T-helper 1 cell (primary cell): ENCODE results near the gene ILF2.
"Not testable (repeated sequence)": the region's sequence is repeated elsewhere in the genome, so short reads cannot be mapped to it uniquely, and the experiment has no call there.

Experiments
- DNase-seq, 5 donors: peaks; one replicate each; pipeline ENCODE4 v3.0.0-alpha.2; 2012 to 2020
- total RNA-seq, 4 donors: gene quantifications; one replicate each; lab custom pipeline; 2026; lab: John Stamatoyannopoulos, UW

ILF2 gene
- 162 to 193 (median 183) reads per million in 4 donors for total RNA-seq

GRCh38 chr1:153670859-153671627, at the start of gene ILF2:
Gene ILF2, minus strand, starts transcription at chr1:153670993. Its CDS starts 71 bp downstream, at chr1:153670922.
- peak; percentile 93 to 99 (median 96) for DNase-seq

DNA sequence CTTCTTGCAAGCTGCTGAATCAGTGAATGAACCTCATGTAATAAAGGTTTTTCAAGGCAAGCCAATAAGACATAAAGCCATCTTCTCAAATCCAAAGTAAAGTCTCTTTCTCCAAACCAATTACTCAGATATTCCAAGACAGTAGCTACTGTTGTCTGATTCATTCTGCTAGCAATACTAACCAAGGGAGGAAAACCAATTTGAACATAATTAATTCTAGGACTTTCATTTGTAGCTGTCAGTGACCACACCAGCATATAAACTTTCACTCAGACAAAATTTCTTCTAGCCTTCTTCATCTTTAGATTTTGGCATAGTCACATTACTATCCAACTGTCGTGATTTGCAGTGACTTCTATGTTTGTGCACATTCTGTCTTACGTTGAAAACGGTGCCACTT, 46.5 kb upstream of the ILF2 start:
- no peak for DNase-seq

- not testable (repeated sequence) for DNase-seq
Observed at GRCh38 chr1:153716211-153716610, 45.4 kb upstream of the ILF2 start.

DNA sequence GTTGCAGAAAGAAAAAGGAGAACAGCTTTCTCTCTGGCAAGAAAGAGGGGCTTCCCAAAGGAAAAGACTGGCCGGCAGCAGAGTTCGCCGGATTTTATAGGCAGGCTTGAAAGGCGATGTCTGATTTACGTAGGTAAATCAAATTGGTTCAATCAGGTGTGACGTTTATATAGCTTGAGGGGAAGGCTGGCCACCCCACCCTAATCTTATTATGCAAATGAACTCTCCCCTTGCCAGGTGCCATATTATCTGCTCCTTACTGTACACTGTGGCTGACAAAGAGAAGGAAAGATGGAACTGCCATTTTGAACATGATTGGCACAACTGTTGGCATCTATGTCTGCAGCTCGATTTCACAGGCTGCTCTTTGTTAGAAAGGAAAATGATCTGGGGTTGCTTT, 40.2 kb upstream of the ILF2 start:
- DNase-seq: no peak

GRCh38 chr1:153705484-153705883, 34.7 kb upstream of the ILF2 start:
- DNase-seq: no peak

DNA sequence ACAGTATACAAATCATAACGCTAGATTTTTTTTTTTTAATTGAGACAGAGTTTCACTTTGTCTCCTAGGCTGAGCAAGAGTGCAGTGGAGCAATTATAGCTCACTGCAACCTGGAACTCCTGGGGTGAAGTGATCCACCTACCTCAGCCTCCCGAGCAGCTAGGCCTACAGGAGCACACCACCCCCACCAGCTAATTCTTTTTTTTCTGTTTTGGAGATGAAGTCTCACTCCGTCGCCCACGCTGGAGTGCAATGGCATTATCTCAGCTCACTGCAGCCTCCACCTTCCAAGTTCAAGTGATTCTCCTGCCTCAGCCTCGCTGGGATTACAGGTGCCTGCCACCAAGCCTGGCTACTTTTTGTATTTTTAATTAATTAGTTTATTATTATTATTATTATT, 29.0 kb upstream of the ILF2 start:
- DNase-seq: no peak

- DNase-seq: no peak
Observed at GRCh38 chr1:153698923-153699714, 28.3 kb upstream of the ILF2 start.

DNA sequence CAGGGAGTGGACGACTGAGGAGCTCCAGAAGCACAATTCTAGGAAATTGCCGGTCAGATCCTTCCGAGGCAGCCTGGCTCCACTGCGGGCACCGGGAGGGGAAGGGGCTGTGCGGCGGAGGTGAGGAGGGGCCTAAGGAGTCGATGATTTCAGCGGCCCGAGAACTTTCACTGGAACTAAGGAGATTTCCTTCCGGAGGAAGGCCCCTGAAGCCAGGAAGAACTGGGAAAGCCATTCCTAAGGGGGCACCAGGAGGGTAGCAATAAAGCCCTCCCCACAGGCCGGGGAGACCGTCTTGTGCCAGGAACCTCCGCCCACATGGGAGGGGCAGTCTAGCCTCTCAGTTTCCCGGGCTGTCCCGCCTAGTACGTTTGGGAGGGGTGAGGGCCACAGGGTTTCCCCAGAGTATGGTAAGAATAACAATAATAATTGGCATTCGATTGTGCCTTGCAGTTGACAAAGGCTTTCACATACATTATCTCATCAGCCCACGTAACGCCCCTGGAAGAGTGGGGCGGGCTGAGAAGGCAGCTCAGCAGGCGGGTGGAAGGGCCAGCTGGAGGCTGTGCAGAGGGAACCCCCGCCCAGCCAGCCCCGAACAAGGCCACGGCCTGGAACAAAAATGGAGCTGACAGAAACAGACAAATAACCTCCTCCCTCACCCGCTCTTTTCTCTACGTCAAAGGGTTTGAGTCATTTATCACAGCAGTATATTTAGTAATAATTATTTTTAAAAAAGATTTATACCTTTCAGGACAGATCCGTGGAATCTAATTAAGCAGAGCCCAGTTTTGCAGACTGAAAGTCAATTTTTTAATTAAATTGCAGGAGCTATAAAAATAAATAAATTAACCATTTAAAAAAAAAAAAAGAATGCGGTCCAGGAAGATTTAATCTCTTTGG, 27.5 kb upstream of the ILF2 start:
- DNase-seq: no peak

DNA sequence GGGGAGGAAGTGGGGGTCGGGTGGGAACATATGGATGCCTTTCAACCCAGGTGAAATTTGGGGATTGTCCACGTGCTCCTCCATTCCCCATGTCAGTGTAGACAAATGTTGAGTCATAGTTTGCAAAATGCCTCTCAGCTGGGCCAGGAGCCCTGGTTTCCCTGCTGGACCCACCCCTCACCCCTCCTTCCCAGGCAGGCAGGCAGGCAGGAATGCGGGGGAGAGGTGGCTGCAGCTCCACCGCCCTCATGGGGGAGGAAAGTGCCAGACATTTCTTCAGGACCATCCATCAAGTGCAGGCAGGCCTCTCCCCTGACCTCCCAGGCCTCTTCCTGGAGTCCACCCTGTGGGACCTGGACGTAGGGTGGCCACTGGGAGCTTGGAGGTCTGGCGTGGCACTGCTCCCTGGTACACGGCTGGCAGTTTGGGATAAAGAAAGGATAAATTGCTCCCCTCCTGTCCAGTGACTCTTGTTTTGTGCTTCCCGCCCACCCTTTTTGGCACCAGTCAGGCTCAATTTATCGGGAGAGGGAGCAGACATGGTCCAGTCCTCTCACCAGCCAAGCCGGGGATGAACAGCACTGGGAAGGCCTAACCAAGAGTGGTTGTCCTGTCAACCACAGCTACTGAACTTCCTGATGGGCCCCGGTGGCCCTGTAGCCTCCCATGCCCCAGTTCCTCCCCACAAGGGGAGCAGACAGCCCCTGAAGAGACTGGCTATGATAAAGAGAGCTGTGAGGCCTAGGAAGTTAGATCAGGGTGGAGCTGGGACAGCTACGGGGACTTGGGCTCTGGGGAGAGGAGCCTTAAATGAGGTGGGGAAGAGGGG, 26.6 kb upstream of the ILF2 start:
- no peak for DNase-seq

GRCh38 chr1:153696741-153697140, 25.9 kb upstream of the ILF2 start:
- DNase-seq: no peak

DNA sequence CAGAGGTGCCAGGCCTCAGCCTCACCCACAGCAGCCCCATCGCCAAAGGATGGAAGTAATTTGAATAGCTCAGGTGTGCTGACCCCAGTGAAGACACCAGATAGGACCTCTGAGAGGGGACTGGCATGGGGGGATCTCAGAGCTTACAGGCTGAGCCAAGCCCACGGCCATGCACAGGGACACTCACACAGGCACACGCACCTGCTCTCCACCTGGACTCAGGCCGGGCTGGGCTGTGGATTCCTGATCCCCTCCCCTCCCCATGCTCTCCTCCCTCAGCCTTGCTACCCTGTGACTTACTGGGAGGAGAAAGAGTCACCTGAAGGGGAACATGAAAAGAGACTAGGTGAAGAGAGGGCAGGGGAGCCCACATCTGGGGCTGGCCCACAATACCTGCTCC, 22.7 kb upstream of the ILF2 start:
- DNase-seq: no peak

DNA sequence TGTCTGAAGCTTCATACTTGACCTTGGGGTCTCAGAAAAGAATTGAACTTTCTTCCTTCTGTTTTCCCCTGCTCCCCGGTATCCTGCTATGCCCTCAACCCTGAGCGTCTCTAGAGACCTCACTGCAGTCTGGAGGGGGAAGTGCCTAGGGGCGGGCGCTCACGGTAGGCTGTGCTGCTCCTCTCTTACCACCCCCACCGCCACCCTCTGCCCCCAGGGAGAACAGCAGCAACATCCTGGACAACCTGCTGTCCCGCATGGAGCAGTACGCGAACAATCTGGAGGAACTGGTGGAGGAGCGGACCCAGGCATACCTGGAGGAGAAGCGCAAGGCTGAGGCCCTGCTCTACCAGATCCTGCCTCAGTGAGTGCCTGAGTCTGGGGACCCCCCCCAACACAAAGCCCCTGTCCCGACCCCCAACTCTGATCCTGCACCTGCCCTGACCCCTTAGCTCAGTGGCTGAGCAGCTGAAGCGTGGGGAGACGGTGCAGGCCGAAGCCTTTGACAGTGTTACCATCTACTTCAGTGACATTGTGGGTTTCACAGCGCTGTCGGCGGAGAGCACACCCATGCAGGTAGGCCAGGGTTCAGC, 18.0 kb upstream of the ILF2 start:
- no peak for DNase-seq

- no peak for DNase-seq
Observed at GRCh38 chr1:153688276-153688675, 17.5 kb upstream of the ILF2 start.

DNA sequence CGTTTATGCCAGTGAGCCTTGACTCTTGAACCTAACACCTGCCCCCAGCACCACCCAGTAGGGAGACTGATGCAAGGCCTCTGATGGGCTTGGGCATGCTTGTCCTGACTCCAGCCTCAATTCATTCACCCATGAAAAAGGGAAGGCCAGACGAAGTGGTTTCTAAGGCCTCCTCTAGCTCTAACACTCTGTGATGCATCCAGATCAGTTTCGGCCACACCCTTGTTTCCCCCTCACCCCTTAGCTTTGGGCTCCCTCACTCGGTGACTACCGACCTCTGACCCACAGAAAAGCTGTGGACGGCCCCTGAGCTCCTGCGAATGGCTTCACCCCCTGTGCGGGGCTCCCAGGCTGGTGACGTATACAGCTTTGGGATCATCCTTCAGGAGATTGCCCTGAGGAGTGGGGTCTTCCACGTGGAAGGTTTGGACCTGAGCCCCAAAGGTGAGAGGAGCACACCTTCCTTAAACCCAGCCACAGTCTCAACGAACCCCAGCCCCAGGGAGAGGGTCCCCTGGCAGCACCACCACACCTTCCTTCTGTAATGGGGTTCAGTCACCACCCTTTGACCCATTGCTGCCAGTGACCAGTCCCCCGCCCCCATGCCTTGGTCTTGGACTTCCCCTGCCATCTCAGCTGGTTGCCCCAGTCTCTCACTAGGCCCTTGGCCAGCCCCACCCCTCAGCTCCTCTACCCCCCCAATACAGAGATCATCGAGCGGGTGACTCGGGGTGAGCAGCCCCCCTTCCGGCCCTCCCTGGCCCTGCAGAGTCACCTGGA, 16.7 kb upstream of the ILF2 start:
- no peak for DNase-seq

DNA sequence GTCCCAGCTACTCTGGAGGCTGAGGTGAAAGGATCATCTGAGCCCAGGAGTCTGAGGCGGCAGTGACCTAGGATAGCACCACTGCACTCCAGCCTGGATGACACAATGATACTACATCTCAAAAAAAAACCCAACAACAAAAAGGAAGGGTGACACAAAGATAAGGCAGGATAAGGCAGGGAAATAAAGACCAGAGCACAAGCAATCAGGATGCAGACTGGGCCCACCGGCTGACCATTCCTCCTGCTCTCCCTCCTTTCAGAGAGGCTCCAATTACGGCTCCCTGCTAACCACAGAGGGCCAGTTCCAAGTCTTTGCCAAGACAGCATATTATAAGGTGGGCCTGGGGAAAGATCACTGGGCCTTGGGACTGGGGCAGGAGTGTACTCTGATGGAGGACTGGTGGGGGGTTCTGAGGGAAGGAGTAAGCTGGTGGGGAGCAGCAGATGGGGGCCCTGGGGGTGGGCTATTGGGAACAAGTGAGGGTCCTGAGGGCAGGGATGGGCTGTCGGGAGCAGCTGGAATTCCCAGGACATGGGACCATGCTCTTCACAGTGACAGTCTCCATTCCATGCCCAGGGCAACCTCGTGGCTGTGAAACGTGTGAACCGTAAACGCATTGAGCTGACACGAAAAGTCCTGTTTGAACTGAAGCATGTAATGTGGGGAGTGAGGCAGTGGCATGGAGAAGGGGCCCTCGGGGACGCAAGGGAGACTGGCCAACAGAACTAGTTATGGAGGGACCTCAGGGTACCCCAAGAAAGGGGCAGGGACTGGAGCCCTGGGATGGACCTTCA, 14.9 kb upstream of the ILF2 start:
- DNase-seq: no peak

GRCh38 chr1:153684892-153685291, 14.1 kb upstream of the ILF2 start:
- DNase-seq: no peak

DNA sequence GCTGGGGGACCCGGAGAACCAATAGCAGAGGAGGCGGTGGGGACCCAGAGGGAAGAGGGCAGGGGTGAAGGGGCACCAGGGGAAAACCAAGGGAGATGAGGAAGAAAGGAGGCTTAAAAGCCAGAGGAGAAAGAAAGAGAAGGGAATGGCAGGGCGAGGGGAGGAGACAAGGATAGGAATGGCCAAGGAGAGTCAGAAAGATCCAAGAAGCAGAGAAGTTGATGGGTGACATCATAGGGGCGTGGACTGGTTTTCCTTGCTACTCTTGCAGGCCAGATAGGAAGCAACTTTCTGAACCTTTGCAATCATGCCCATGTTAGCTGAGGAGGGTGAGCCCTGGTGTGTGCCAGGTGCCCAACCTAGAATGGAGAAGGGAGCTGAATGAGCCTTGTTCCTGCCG, 13.1 kb upstream of the ILF2 start:
- no peak for DNase-seq

DNA sequence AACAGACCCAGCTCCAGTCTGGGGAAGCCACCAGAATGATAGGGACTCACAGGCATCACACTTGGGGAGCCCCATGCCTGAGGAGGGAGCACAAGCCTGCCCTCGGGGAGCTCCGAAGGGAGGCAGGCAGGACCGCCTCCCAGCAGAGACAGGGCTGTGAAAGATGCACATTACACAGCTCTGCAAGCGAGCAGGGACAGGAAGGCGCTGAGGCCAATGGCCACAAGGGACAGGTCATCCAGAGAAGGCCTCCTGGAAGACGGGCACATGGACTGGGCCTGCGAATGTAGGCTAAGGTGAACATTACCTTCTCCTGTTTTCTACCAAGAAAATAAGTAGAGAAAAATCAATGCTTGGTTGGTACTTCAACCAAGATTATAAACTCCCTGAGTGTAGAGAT, 11.9 kb upstream of the ILF2 start:
- no peak for DNase-seq

DNA sequence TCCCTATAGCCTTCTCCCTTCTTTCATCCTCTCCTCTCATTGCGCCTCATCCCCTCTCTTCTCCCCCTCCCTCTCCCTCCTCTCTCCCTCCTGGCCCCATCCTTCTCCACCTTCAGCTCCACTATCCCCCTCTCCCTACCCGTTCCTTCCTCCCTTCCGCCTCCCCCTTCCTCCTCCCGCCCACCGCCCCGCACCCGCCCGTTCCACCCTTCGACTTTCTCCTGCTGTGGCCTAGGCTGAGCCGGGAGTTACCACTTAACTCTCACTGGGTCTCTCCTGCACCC, 9.3 kb upstream of the ILF2 start:
- DNase-seq: no peak
